Ovary (tissue), 3 donors: ENCODE results near the gene BLVRA.

Experiments used
- POLR2A ChIP-seq: fragments of 450-650 bp; IDR thresholded peaks from one replicate; pipeline ENCODE4 v1.6.1; 2017; ENCODE audit warnings: antibody characterized with exemption, mild to moderate bottlenecking, moderate library complexity
- TF ChIP-seq, protein P1 (sequence below), 3 donors: fragments of 450-650 bp in 2 of 3; fragments of 200-600 bp in 1 of 3; IDR thresholded peaks; one replicate each; pipeline versions ENCODE4 v1.5.1 to v1.8.0; 2016 to 2022; ENCODE audit warnings: antibody characterized with exemption in 3 of 3, mild to moderate bottlenecking in 1 of 3
- donor health status: DM: no; HTN: no; CAD: no.

DNA sequence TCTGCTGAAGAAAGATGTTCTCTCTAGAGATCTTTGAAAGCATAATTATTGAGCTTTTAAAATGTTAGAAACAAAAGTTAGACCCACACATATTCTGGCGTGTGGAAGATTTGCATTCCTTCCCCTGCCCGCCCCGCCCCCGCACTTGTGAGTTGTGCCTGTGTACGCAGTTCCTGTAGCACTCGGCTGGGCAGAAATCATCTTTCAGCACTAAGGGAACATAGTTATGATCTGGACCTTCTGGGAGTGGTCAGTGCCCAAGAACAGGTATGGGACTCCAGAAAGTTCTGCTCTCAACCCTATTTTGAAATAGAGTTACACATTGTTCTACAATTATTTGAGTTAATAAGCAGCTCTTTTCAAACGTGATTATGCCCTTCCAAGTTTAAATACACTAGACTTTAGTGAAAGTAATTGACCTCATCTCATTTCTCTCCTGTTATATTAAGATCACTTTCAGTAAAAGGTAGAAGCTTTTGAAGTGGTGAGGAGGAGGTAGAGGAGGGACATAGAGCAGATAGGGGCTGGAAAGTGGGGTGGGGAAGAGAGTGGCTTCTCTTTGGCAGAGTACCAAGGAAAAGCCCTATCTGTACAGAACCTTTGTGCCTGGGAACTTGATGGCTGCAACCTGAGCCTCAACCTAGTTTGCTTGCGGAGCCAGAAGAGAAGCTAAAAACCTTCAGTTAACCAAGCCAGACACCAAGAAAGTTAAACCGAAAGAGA lies 5.7 kb downstream of the BLVRA start:
- TF ChIP-seq, protein P1, sequence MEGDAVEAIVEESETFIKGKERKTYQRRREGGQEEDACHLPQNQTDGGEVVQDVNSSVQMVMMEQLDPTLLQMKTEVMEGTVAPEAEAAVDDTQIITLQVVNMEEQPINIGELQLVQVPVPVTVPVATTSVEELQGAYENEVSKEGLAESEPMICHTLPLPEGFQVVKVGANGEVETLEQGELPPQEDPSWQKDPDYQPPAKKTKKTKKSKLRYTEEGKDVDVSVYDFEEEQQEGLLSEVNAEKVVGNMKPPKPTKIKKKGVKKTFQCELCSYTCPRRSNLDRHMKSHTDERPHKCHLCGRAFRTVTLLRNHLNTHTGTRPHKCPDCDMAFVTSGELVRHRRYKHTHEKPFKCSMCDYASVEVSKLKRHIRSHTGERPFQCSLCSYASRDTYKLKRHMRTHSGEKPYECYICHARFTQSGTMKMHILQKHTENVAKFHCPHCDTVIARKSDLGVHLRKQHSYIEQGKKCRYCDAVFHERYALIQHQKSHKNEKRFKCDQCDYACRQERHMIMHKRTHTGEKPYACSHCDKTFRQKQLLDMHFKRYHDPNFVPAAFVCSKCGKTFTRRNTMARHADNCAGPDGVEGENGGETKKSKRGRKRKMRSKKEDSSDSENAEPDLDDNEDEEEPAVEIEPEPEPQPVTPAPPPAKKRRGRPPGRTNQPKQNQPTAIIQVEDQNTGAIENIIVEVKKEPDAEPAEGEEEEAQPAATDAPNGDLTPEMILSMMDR (IDR thresholded peaks at IDR 0.05): no peak
- no peak for TF ChIP-seq POLR2A
